Muscle of leg (tissue), 16 donors: ENCODE results near the gene POMT1. TPM values are rescaled to one million over a fixed set of nuclear protein-coding genes. Genes with fewer than 3 reads are reported as not detected.
"Not testable (repeated sequence)": the region's sequence is repeated elsewhere in the genome, so short reads cannot be mapped to it uniquely, and the experiment has no call there.

ENCODE experiments used
- DNase-seq: peaks from one replicate; pipeline ENCODE4 v3.0.0; 2013
- H3K27ac ChIP-seq: one replicate; pipeline ENCODE4 v1.5.1; 2013; ENCODE audit warnings: mild to moderate bottlenecking, low read length, control low read depth
- H3K27me3 ChIP-seq: one replicate; pipeline ENCODE4 v1.6.1; 2013; ENCODE audit warnings: low read length; ENCODE audit not compliant: control insufficient read depth, insufficient read depth
- H3K36me3 ChIP-seq: one replicate; pipeline ENCODE4 v1.6.1; 2013; ENCODE audit warnings: low read length; ENCODE audit not compliant: control insufficient read depth, insufficient read depth
- H3K4me1 ChIP-seq: one replicate; pipeline ENCODE4 v1.6.1; 2013; ENCODE audit warnings: low read length; ENCODE audit not compliant: control insufficient read depth, insufficient read depth
- H3K4me3 ChIP-seq: one replicate; pipeline ENCODE4 v1.5.1; 2013; ENCODE audit warnings: low read length, control low read depth
- H3K9me3 ChIP-seq: replicated peaks from 2 replicates; pipeline ENCODE4 v1.6.1; 2013; ENCODE audit warnings: low read depth, low read length; ENCODE audit not compliant: control insufficient read depth
- WGBS: methylation state at CpG from one replicate; pipeline ENCODE4 v1.1.5; 2013; ENCODE audit warnings: missing lambda C conversion rate; ENCODE audit not compliant: insufficient coverage; 5-methylcytosine and 5-hydroxymethylcytosine counted together
- long read RNA-seq, 11 donors: transcript quantifications; one replicate each; lab custom pipeline, GENCODE V29; 2026
- polyA plus RNA-seq, 8 donors: library from polyadenylated mRNA; unstranded; fragments of 120-200 nt; gene quantifications; one replicate each; pipeline versions ENCODE4 v1.2.1 to v1.2.3, GENCODE V29; 2013; ENCODE audit warnings: inconsistent platforms in 1 of 8, low replicate concordance in 1 of 8; ENCODE audit not compliant: insufficient read length in 8 of 8, insufficient read depth in 1 of 8
- total RNA-seq: library from RNA; stranded (reverse); fragments of 120-200 nt; gene quantifications from one replicate; pipeline ENCODE4 v1.2.4, GENCODE V29; 2013

The POMT1 gene
- total RNA-seq = 25.1 TPM
- polyA plus RNA-seq = 10 to 100 TPM; 15.1 to 29.9 (median 22.3) TPM
- long read RNA-seq, donor 1, partial matches to known transcripts = 0 of 6 reads
- long read RNA-seq, donor 1, other reads (novel, unspliced or antisense) = 6 of 6 reads
- long read RNA-seq, donor 2, partial matches to known transcripts = 0 of 1 reads
- long read RNA-seq, donor 2, other reads (novel, unspliced or antisense) = 0 of 1 reads
- long read RNA-seq, donor 3, partial matches to known transcripts = 0 of 13 reads
- long read RNA-seq, donor 3, other reads (novel, unspliced or antisense) = 10 of 13 reads
- long read RNA-seq, donor 4 = 0 reads
- long read RNA-seq, donor 5, partial matches to known transcripts = 10 of 36 reads
- long read RNA-seq, donor 5, other reads (novel, unspliced or antisense) = 22 of 36 reads
- long read RNA-seq, donor 6, partial matches to known transcripts = 21 of 22 reads
- long read RNA-seq, donor 6, other reads (novel, unspliced or antisense) = 0 of 22 reads
- long read RNA-seq, donor 7, partial matches to known transcripts = 10 of 10 reads
- long read RNA-seq, donor 7, other reads (novel, unspliced or antisense) = 0 of 10 reads
- long read RNA-seq, donor 8, partial matches to known transcripts = 0 of 1 reads
- long read RNA-seq, donor 8, other reads (novel, unspliced or antisense) = 0 of 1 reads
- long read RNA-seq, donor 9, partial matches to known transcripts = 6 of 7 reads
- long read RNA-seq, donor 9, other reads (novel, unspliced or antisense) = 0 of 7 reads
- long read RNA-seq, donor 10, partial matches to known transcripts = 0 of 4 reads
- long read RNA-seq, donor 10, other reads (novel, unspliced or antisense) = 0 of 4 reads
- long read RNA-seq, donor 11, partial matches to known transcripts = 0 of 1 reads
- long read RNA-seq, donor 11, other reads (novel, unspliced or antisense) = 0 of 1 reads

- H3K4me1 ChIP-seq = peaks cover 12% of the 10 kb centered on the region
- peaks cover 39% of the 10 kb centered on the region for H3K36me3 ChIP-seq
- peak within 1 kb of the TSS; percentile 71 for H3K27ac ChIP-seq
- no peaks in the 10 kb centered on the region for H3K9me3 ChIP-seq
- peaks cover 2% of the 10 kb centered on the region for H3K27me3 ChIP-seq
- peak; percentile 93 for DNase-seq
- under 1% methylated on average over 82 of the region's 83 CpGs for WGBS
- H3K4me3 ChIP-seq = peak within 1 kb of the TSS; percentile 89
Measured at GRCh38 chr9:131502781-131503625, at the start of gene POMT1. Gene POMT1 (plus strand): TSS chr9:131502918. CDS start chr9:131504219, 1,301 bp downstream.

GRCh38 chr9:131454028-131454427 lies 48.7 kb upstream of the POMT1 start:
- no peaks in the 10 kb centered on the region for H3K9me3 ChIP-seq
- no peak overlapping the region for H3K4me3 ChIP-seq
- peaks cover 57% of the 10 kb centered on the region for H3K36me3 ChIP-seq
- H3K27ac ChIP-seq = no peak overlapping the region
- H3K27me3 ChIP-seq = no peaks in the 10 kb centered on the region
- no peak for DNase-seq
- no peaks in the 10 kb centered on the region for H3K4me1 ChIP-seq

- peaks cover 63% of the 10 kb centered on the region for H3K36me3 ChIP-seq
- not testable (repeated sequence) for H3K27ac ChIP-seq, H3K9me3 ChIP-seq, DNase-seq, H3K27me3 ChIP-seq, H3K4me3 ChIP-seq, H3K4me1 ChIP-seq
- 94% methylated on average over 8 of the region's 10 CpGs for WGBS
Measured at GRCh38 chr9:131455655-131456054, 47.1 kb upstream of the POMT1 start.

GRCh38 chr9:131457746-131458145 lies 45.0 kb upstream of the POMT1 start:
- no peak for DNase-seq
- 93% methylated on average over 8 of the region's 10 CpGs for WGBS
- H3K4me1 ChIP-seq = no peaks in the 10 kb centered on the region
- H3K9me3 ChIP-seq = no peaks in the 10 kb centered on the region
- peaks cover 70% of the 10 kb centered on the region for H3K36me3 ChIP-seq
- no peak overlapping the region for H3K4me3 ChIP-seq
- H3K27me3 ChIP-seq = no peaks in the 10 kb centered on the region
- H3K27ac ChIP-seq = no peak overlapping the region

- H3K36me3 ChIP-seq = peaks cover 71% of the 10 kb centered on the region
- no peaks in the 10 kb centered on the region for H3K9me3 ChIP-seq
- H3K27me3 ChIP-seq = no peaks in the 10 kb centered on the region
- H3K27ac ChIP-seq = no peak overlapping the region
- no peaks in the 10 kb centered on the region for H3K4me1 ChIP-seq
- no peak overlapping the region for H3K4me3 ChIP-seq
- no peak for DNase-seq
- WGBS = 91% methylated on average over 5 of the region's 10 CpGs
Measured at GRCh38 chr9:131459056-131459455, 43.7 kb upstream of the POMT1 start.

GRCh38 chr9:131461166-131461565 lies 41.6 kb upstream of the POMT1 start:
- Histone ChIP-seq H3K4me1 (no peaks in the 10 kb centered on the region), H3K27ac (no peak overlapping the region), H3K4me3 (no peak overlapping the region), H3K27me3 (no peaks in the 10 kb centered on the region), H3K36me3 (peaks cover 74% of the 10 kb centered on the region), H3K9me3 (no peaks in the 10 kb centered on the region)
- no peak for DNase-seq
- WGBS = no CpG with 5 or more reads among the region's 1 CpG

GRCh38 chr9:131464354-131465000 lies 38.2 kb upstream of the POMT1 start:
- H3K9me3 ChIP-seq = no peaks in the 10 kb centered on the region
- no peak for DNase-seq
- 97% methylated on average over 18 of the region's 24 CpGs for whole genome bisulfite sequencing
- no peak overlapping the region for H3K4me3 ChIP-seq
- peaks cover 75% of the 10 kb centered on the region for H3K36me3 ChIP-seq
- H3K27me3 ChIP-seq = no peaks in the 10 kb centered on the region
- no peak overlapping the region for H3K27ac ChIP-seq
- no peaks in the 10 kb centered on the region for H3K4me1 ChIP-seq

- H3K27ac ChIP-seq = no peak overlapping the region
- peaks cover 78% of the 10 kb centered on the region for H3K36me3 ChIP-seq
- H3K4me3 ChIP-seq = no peak overlapping the region
- no peaks in the 10 kb centered on the region for H3K4me1 ChIP-seq
- H3K9me3 ChIP-seq = peaks cover 2% of the 10 kb centered on the region
- WGBS = no CpG with 5 or more reads among the region's 6 CpGs
- no peak for DNase-seq
- no peaks in the 10 kb centered on the region for H3K27me3 ChIP-seq
Measured at GRCh38 chr9:131465401-131465800, 37.3 kb upstream of the POMT1 start.

GRCh38 chr9:131467214-131467935 lies 35.3 kb upstream of the POMT1 start:
- Histone ChIP-seq H3K27ac (no peak overlapping the region), H3K4me3 (no peak overlapping the region), H3K4me1 (no peaks in the 10 kb centered on the region), H3K27me3 (no peaks in the 10 kb centered on the region), H3K9me3 (peaks cover 2% of the 10 kb centered on the region), H3K36me3 (peaks cover 75% of the 10 kb centered on the region)
- 90% methylated on average over 6 of the region's 13 CpGs for WGBS
- DNase-seq = no peak
